Lower lobe of right lung (tissue), 2 donors: ENCODE measurements around the gene HMCES. TPM values are rescaled to one million over a fixed set of nuclear protein-coding genes. Genes with fewer than 3 reads are reported as not detected.
"Not testable (repeated sequence)": the region's sequence is repeated elsewhere in the genome, so short reads cannot be mapped to it uniquely, and the experiment has no call there.

Experiments used
- ATAC-seq, 2 donors: fragments of 200-7000 bp; cut with Tn5 transposase; one replicate each; pipeline ENCODE4 v1.9.1; 2020 to 2022; ENCODE audit warnings: mild to moderate bottlenecking in 2 of 2, moderate library complexity in 2 of 2
- DNase-seq: peaks from one replicate; pipeline ENCODE4 v3.0.0-alpha.2; 2020
- H3K27ac ChIP-seq: fragments of 200-600 bp; one replicate; pipeline ENCODE4 v1.8.0; 2022
- H3K27me3 ChIP-seq: fragments of 200-600 bp; one replicate; pipeline ENCODE4 v1.8.0; 2022; ENCODE audit warnings: low read depth
- H3K36me3 ChIP-seq: fragments of 200-600 bp; one replicate; pipeline ENCODE4 v1.8.0; 2022; ENCODE audit warnings: mild to moderate bottlenecking
- H3K4me1 ChIP-seq: fragments of 200-600 bp; one replicate; pipeline ENCODE4 v1.8.0; 2022
- H3K4me3 ChIP-seq: fragments of 200-600 bp; one replicate; pipeline ENCODE4 v1.8.0; 2022; ENCODE audit warnings: mild to moderate bottlenecking
- H3K9me3 ChIP-seq: fragments of 200-600 bp; one replicate; pipeline ENCODE4 v1.8.0; 2022
- CTCF ChIP-seq: fragments of 200-600 bp; IDR thresholded peaks from one replicate; pipeline ENCODE4 v1.8.0; 2022; ENCODE audit warnings: antibody characterized with exemption, mild to moderate bottlenecking
- intact Hi-C: fragments of 100-400 bp; cut with DNase I; formaldehyde crosslinking; loops from one replicate; pipeline ENCODE4 v1.11.0; 2022
- total RNA-seq: library from RNA; stranded (reverse); fragmentation: NEBNext Ultra II Directional; extraction: Animal tissue kit (Norgen Biotek cat#: 25700); gene quantifications from one replicate; pipeline ENCODE4 v1.2.1, GENCODE V29; 2021
- donor health status: DM: no; HTN: yes; CAD: no; lungs with severe emphysema.

HMCES gene
- total RNA-seq, 1 donor from 2014 or later: 28.1 TPM

DNA sequence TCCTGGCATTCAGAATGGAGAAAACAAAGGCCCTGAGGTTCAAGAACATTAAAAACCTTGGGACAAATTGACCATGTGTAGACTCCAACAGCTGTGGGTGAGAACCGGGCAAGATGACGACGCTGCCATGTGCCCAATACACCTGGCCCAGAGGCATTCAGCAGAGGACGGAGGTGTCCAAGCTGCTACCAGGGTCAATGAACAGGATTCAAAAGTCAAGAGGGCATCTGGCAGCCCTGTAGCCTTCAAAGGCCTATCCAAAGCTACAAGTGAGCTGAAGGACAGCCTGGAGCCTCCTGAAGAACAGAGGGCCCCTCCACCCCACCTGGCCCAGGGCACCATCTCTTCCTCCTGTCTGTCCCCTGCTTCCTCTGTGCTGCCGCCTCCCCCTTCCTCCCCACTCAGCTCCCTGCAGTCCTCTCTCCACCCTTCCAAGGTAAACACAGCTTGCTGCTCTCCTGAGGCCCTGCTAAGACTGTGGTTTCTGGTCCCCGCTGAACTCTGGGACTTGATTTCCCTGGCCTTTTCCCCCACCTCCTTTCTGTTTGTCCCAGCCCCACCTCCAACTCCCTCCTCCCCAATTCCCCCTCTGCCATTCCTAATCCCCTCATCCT lies 57.5 kb downstream of the HMCES start:
- ATAC-seq (peak; percentile 76 to 80), DNase-seq (no peak)
- Histone ChIP-seq H3K4me1 (no peaks in the 10 kb centered on the region), H3K4me3 (no peak overlapping the region), H3K27me3 (no peaks in the 10 kb centered on the region), H3K27ac (no peak overlapping the region), H3K36me3 (no peaks in the 10 kb centered on the region), H3K9me3 (no peaks in the 10 kb centered on the region)
- intact Hi-C loops: no loop called here
- no peak for TF ChIP-seq CTCF

DNA sequence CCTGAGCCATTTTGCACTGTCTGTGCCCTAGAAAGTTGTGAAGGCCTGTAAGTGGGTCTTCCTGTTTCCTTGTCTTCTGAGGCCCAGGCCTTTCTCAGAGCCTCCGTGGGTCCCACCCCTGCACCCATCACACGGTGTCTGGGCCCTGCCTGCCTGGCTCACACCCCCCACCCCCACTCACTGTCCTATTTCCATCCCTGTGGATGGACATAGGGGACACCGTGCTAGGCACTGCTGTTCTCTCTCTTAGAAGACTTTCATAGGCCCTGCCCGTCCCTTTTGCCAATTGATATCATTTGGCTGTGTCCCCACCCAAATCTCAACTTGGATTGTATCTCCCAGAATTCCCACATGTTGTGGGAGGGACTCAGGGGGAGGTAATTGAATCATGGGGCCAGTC lies 59.0 kb downstream of the HMCES start:
- H3K36me3 ChIP-seq, intact Hi-C loops, H3K27me3 ChIP-seq, H3K9me3 ChIP-seq, H3K4me1 ChIP-seq, H3K27ac ChIP-seq, H3K4me3 ChIP-seq, DNase-seq: not testable (repeated sequence)
- ATAC-seq: peak in 1 of 2 donors; percentile 40

DNA sequence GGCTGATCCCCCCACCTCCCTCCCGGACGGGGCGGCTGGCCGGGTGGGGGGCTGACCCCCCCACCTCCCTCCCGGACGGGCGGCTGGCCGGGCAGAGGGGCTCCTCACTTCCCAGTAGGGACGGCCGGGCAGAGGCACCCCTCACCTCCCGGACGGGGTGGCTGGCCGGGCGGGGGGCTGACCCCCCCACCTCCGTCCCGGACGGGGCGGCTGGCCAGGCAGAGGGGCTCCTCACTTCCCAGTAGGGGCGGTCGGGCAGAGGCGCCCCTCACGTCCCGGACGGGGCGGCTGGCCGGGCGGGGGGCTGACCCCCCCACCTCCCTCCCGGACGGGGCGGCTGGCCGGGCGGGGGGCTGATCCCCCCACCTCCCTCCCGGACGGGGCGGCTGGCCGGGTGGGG lies 60.5 kb downstream of the HMCES start:
- H3K9me3 ChIP-seq, H3K4me3 ChIP-seq, H3K4me1 ChIP-seq, ATAC-seq, intact Hi-C loops, DNase-seq, H3K27me3 ChIP-seq, H3K27ac ChIP-seq, H3K36me3 ChIP-seq: not testable (repeated sequence)

DNA sequence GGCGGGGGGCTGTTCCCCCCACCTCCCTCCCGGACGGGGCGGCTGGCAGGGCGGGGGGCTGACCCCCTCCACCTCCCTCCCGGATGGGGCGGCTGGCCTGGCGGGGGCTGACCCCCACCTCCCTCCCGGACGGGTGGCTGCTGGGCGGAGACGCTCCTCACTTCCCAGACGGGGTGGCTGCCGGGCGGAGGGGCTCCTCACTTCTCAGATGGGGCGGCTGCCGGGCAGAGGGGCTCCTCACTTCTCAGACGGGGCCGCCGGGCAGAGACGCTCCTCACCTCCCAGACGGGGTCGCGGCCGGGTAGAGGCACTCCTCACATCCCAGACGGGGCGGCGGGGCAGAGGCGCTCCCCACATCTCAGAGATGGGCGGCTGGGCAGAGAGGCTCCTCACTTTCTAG lies 61.2 kb downstream of the HMCES start:
- H3K9me3 ChIP-seq: not testable (repeated sequence)

DNA sequence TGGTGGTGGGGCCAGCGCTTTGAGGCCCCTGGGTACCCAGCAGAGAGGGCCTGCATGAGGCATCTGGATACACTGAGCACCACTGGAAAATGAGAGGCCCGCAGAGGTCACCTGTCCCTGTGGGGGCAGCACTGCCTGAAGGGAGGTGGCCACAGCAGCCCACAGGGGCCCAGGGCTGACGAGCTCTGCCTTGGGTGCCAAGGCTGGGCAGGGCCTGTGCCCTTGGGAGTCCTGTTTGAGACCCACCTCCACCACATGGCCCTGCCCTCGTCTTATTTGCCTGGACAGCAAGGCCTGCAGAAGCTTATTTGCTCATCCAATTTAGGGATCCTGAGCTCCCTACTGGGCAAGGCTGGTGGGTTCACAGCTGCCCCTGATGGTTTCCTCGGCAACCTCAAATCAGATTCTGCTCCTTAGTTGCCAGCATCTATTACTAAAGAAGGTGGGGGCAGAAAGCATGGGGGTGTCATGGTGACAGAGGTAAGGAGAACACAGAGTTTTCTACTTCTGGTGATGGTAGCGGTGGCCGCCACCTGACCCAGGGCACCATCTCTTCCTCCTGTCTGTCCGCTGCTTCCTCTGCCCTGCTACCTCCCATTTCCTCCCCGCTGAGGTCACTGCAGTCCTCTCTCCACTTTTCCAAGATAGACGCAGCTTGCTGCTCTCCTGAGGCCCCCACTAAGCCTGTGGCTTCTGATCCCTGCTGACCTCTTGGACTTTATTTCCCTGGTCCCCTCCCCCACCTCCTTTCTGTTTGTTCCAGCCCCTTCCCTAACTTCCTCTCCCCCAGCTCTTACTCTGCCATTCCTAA lies 62.9 kb downstream of the HMCES start:
- no peak for ATAC-seq
- Histone ChIP-seq H3K27me3 (peaks cover 5% of the 10 kb centered on the region), H3K4me1 (peaks cover 9% of the 10 kb centered on the region), H3K36me3 (no peaks in the 10 kb centered on the region), H3K9me3 (no peaks in the 10 kb centered on the region), H3K27ac (no peak overlapping the region), H3K4me3 (no peak overlapping the region)
- intact Hi-C loops: no loop called here
- no peak for DNase-seq
- TF ChIP-seq CTCF: no peak

More for the DNA sequence above, 61.2 kb downstream of the HMCES start:
- H3K27ac ChIP-seq, H3K4me1 ChIP-seq, intact Hi-C loops, H3K36me3 ChIP-seq, DNase-seq, ATAC-seq, H3K4me3 ChIP-seq, H3K27me3 ChIP-seq: not testable (repeated sequence)

DNA sequence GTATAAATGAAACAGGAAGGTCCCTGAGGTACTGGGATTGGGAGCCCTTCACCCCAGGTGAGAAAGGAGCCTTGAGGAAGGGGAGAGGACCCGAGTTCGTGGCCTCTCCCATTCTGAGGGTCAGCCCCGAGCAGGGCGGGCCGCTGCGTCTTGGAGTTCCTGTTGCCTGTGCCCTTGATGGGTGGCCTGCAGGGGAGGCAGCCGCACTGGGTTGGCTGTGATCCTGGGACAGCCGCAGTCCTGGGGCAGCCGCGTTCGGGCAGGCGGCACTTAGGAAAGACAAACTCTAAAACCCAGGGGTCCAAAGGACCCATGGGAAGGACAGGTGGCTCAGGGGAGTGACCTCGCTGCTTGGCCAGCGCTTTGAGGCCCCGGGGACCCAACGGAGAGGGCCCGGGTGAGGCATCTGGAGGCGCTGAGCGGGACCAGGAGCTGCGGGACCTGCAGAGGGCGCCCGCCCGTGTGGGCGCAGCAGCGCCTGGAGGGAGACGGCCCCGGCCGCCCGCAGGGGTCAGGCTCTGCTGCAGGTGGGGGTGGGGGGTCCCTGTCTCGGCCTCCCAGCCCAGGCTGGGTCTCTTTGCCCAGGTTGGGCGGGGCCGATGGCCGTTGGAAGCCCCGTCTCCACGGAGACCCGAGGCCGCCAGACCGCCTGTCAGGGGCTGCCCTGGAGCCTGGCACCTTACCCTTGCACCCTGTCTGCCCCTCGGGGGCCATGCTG lies 65.1 kb downstream of the HMCES start:
- ATAC-seq: peak; percentile 88 to 89
- Histone ChIP-seq H3K36me3 (no peaks in the 10 kb centered on the region), H3K9me3 (no peaks in the 10 kb centered on the region), H3K4me3 (peak overlapping the region; percentile 34), H3K27me3 (peaks cover 5% of the 10 kb centered on the region), H3K27ac (no peak overlapping the region), H3K4me1 (peaks cover 18% of the 10 kb centered on the region)
- peak; percentile 65 for DNase-seq
- intact Hi-C loops: no loop called here
- peak; percentile 59 for TF ChIP-seq CTCF
